ENCODE measurements around the gene DCAF8L1. TPM values are rescaled to one million over a fixed set of nuclear protein-coding genes. Genes with fewer than 3 reads are reported as not detected.
"Not testable (repeated sequence)": the region's sequence is repeated elsewhere in the genome, so short reads cannot be mapped to it uniquely, and the experiment has no call there.

The DCAF8L1 gene
- total RNA-seq: not detected

GRCh38 chrX:27981349-27981748, at the start of gene DCAF8L1:
TSS of gene DCAF8L1 (minus strand) at chrX:27981449. CDS start at chrX:27981334, 115 bp downstream.
- Mint-ChIP-seq H3K27ac (no peak within 1 kb of the TSS), H3K9me3 (peaks cover 4 to 5% of the 10 kb centered on the region in 2 donors), H3K36me3 (no peaks in the 10 kb centered on the region)
- DNase-seq (ENCODE audit: low spot score in 2 of 2): no peak
- ATAC-seq: no peak

GRCh38 chrX:28022371-28022770, 41.1 kb upstream of the DCAF8L1 start:
- no peak overlapping the region for H3K27ac Mint-ChIP-seq
- no peaks in the 10 kb centered on the region for H3K36me3 Mint-ChIP-seq
- H3K9me3 Mint-ChIP-seq: no peaks in the 10 kb centered on the region
- ATAC-seq (no peak), DNase-seq (ENCODE audit: low spot score in 2 of 2) (no peak)

- no peaks in the 10 kb centered on the region for H3K36me3 Mint-ChIP-seq
- no peaks in the 10 kb centered on the region for H3K9me3 Mint-ChIP-seq
Observed at GRCh38 chrX:28016823-28017222, 35.6 kb upstream of the DCAF8L1 start.

DNA sequence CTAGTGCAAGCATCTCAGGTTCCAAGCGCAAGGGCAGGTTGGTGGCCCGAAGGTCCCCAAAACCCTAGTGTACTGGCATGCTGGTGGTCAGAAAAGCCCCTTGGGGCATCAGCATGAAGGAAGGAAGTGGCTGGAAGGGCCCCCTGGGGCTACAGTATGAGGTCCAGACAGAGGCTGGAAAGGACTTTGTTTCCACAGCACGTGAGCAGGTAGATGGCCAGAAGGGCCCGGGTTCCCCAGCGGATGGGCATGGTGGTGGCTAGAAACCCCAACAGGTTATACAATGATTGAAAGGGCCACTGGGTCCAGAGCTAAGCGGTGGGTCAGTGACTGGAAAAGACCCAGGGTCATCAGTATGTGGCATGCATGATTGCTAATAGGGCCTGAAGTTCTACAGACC, 34.7 kb upstream of the DCAF8L1 start:
- ATAC-seq (no peak), DNase-seq (ENCODE audit: low spot score in 2 of 2) (no peak)
- Mint-ChIP-seq H3K36me3 (no peaks in the 10 kb centered on the region), H3K9me3 (no peaks in the 10 kb centered on the region), H3K27ac (no peak overlapping the region)

More at GRCh38 chrX:28016823-28017222, 35.6 kb upstream of the DCAF8L1 start:
- DNase-seq (ENCODE audit: low spot score in 2 of 2) (no peak), ATAC-seq (no peak)
- H3K27ac Mint-ChIP-seq: no peak overlapping the region

GRCh38 chrX:28010875-28011274, 29.6 kb upstream of the DCAF8L1 start:
- no peak for DNase-seq (ENCODE audit: low spot score in 2 of 2)
- ATAC-seq: no peak
- H3K27ac Mint-ChIP-seq: no peak overlapping the region
- no peaks in the 10 kb centered on the region for H3K36me3 Mint-ChIP-seq
- no peaks in the 10 kb centered on the region for H3K9me3 Mint-ChIP-seq

DNA sequence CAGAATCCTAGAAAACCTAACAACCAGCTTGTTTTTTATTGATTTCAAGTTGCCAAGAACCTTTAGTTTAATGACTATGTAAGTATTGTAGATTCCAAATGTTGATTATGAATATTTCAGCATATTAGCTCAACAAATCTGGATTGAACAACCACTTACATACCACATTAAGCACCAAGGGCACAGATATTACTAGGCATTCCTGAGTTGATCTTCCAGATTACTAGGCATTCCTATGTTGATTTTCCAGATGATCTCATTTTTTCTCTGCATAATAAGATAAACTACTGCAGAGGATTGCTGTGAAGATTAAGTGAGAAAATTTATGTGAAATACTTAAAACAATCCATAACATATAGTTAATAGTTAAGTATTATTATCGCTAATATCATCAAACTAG, 17.4 kb upstream of the DCAF8L1 start:
- ATAC-seq: no peak
- Mint-ChIP-seq H3K36me3 (no peaks in the 10 kb centered on the region), H3K9me3 (no peaks in the 10 kb centered on the region), H3K27ac (no peak overlapping the region)
- DNase-seq (ENCODE audit: low spot score in 2 of 2): no peak

- DNase-seq (ENCODE audit: low spot score in 2 of 2) (no peak), ATAC-seq (no peak)
- Mint-ChIP-seq H3K27ac (no peak overlapping the region), H3K36me3 (no peaks in the 10 kb centered on the region), H3K9me3 (no peaks in the 10 kb centered on the region)
Observed at GRCh38 chrX:27997622-27998021, 16.4 kb upstream of the DCAF8L1 start.

GRCh38 chrX:27996132-27996531, 14.9 kb upstream of the DCAF8L1 start:
- Mint-ChIP-seq H3K27ac (no peak overlapping the region), H3K36me3 (no peaks in the 10 kb centered on the region), H3K9me3 (no peaks in the 10 kb centered on the region)
- no peak for DNase-seq (ENCODE audit: low spot score in 2 of 2)
- no peak for ATAC-seq

DNA sequence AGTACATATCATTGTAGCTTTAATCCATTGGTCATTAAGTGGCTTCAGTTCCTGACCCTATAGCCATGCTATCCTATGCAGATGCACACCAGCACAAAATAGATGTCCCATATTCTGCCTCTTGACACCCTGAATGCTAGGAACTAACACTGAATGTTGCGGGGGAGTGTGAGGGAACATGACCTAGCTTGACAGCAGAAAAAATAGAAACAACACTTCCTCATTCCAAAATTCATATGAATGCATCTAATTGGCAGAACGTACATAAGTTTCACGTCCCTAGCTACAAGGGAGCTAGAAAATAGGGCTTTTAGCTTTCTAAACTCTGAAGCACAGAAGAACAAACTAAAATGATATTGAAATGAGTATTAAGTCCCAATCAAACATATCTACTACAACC, 14.4 kb upstream of the DCAF8L1 start:
- no peak for DNase-seq (ENCODE audit: low spot score in 2 of 2)
- ATAC-seq: no peak
- Mint-ChIP-seq H3K27ac (no peak overlapping the region), H3K9me3 (no peaks in the 10 kb centered on the region), H3K36me3 (no peaks in the 10 kb centered on the region)

DNA sequence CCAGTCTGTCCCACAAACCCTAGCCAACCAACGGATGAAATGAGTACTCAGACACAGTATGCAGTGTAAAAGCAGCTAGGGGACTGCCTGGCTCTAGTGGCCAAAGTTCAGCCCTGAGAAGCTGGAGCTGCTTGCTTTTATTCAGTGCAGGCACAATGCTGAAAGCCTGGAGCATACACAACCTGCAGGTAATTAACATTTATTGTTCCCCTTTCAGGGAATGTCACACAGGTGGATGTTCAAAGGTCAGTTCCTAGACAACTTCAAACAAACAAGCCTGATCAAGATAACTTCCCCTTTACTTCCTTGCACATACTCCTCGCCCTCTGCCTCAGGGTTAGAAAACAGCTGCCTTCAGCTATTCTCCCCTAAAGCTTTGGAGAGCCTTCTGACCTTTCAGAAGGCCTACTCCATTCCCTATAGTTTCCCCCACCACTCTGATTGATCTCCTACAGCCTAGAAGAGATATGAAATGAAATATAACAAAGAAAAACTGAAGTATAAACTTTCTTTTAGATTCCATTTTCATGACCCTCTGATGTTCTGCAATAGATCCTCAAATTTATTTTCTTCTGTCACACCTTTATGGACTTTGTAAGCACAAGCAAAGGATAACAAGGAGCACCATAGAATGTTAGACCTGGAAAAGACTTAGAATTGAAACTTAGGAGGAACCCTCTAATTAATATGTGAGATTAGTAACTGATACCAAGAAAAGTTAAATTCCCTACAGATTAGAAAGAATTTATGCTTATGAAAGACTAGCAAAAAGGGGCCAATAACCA, 6.8 kb upstream of the DCAF8L1 start:
- DNase-seq (ENCODE audit: low spot score in 2 of 2): no peak
- Mint-ChIP-seq H3K27ac (no peak overlapping the region), H3K9me3 (no peaks in the 10 kb centered on the region), H3K36me3 (no peaks in the 10 kb centered on the region)
- ATAC-seq: no peak

GRCh38 chrX:27976934-27977333, 4.3 kb downstream of the DCAF8L1 start:
- DNase-seq (ENCODE audit: low spot score in 2 of 2); H3K27ac Mint-ChIP-seq; H3K9me3 Mint-ChIP-seq; H3K36me3 Mint-ChIP-seq; ATAC-seq: not testable (repeated sequence)

DNA sequence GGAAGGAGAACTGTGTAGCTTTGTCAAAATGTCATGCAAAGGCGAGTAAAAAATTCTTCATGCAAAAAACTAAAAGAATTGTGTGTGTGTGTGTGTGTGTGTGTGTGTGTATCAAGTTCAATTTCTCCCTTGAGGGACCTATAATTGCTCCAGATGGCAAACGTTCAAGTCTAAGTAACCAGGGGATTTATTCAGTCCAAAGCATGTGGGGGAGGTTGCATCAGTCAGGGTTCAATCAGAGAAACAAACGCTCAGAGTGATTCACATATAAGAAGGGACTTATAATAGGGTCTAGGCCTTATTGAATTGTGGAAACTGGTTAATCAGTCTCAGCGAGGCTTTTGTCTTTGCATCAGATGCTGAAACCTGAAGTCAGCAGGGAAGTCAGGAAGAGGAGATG, 5.0 kb downstream of the DCAF8L1 start:
- Mint-ChIP-seq H3K9me3 (peaks cover 4 to 7% of the 10 kb centered on the region in 2 donors), H3K36me3 (no peaks in the 10 kb centered on the region), H3K27ac (no peak overlapping the region)
- no peak for DNase-seq (ENCODE audit: low spot score in 2 of 2)
- ATAC-seq: no peak

- no peak for ATAC-seq
- no peak overlapping the region for H3K27ac Mint-ChIP-seq
- H3K36me3 Mint-ChIP-seq: no peaks in the 10 kb centered on the region
- peaks cover 0 to 7% of the 10 kb centered on the region in 2 donors for H3K9me3 Mint-ChIP-seq
- DNase-seq (ENCODE audit: low spot score in 2 of 2): no peak
Observed at GRCh38 chrX:27968878-27969277, 12.4 kb downstream of the DCAF8L1 start.

GRCh38 chrX:27968352-27968751, 12.9 kb downstream of the DCAF8L1 start:
- peaks cover 0 to 7% of the 10 kb centered on the region in 2 donors for H3K9me3 Mint-ChIP-seq
- no peak for ATAC-seq
- DNase-seq (ENCODE audit: low spot score in 2 of 2): no peak
- H3K27ac Mint-ChIP-seq: no peak overlapping the region
- H3K36me3 Mint-ChIP-seq: no peaks in the 10 kb centered on the region

DNA sequence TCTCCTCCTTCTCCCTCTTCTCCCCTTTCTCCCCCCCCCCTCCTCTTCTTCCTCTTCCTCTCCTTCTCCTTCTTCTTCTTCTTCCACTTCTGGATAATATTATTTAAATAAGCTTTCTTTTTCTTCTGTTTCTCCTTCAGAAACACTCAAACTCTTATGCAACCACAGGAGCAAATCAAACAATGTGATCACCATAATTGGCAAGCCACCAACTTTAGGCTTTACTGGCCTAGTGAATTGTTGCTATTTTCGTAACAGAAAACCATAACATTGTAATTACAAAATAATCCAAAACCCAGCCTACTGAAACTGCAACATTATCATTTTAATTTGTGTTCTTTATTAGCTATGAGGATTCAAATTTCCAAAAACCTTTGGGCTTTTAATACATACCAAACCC, 14.3 kb downstream of the DCAF8L1 start:
- Mint-ChIP-seq H3K27ac (no peak overlapping the region), H3K36me3 (no peaks in the 10 kb centered on the region), H3K9me3 (peaks cover 0 to 11% of the 10 kb centered on the region in 2 donors)
- DNase-seq (ENCODE audit: low spot score in 2 of 2): no peak
- no peak for ATAC-seq

GRCh38 chrX:27966492-27966891, 14.8 kb downstream of the DCAF8L1 start:
- ATAC-seq (no peak), DNase-seq (ENCODE audit: low spot score in 2 of 2) (no peak)
- H3K9me3 Mint-ChIP-seq: peaks cover 0 to 10% of the 10 kb centered on the region in 2 donors
- no peak overlapping the region for H3K27ac Mint-ChIP-seq
- no peaks in the 10 kb centered on the region for H3K36me3 Mint-ChIP-seq

GRCh38 chrX:27965348-27965747, 15.9 kb downstream of the DCAF8L1 start:
- not testable (repeated sequence) for H3K27ac Mint-ChIP-seq; H3K36me3 Mint-ChIP-seq; H3K9me3 Mint-ChIP-seq; ATAC-seq; DNase-seq (ENCODE audit: low spot score in 2 of 2)

- Mint-ChIP-seq H3K27ac (no peak overlapping the region), H3K36me3 (peaks cover 4% of the 10 kb centered on the region in 2 donors), H3K9me3 (peaks cover 0 to 9% of the 10 kb centered on the region in 2 donors)
- ATAC-seq: no peak
- DNase-seq (ENCODE audit: low spot score in 2 of 2): no peak
Observed at GRCh38 chrX:27964432-27964831, 16.8 kb downstream of the DCAF8L1 start.

Measured in activated naive CD4-positive, alpha-beta T cell treated with anti-CD3 and anti-CD28 coated beads, Interleukin-2, amount 50 U/mL, for 72 hours (primary cell).